Measurements from ENCODE around the gene HSPA4L. TPM values are rescaled to one million over a fixed set of nuclear protein-coding genes. Genes with fewer than 3 reads are reported as not detected.

HSPA4L gene
- total and polyA plus RNA-seq, 2 experiments from 2014 or later = 3.5 to 4.2 TPM

- TF ChIP-seq REST (IDR thresholded peaks at IDR 0.05; ENCODE audit: unreplicated experiment) = no peak
- TF ChIP-seq ETS1 (IDR thresholded peaks at IDR 0.05) = no peak
- no peak for TF ChIP-seq CTCF (conservative IDR thresholded peaks at IDR 0.05; ENCODE audit: low read depth in 2 of 2)
- no peak for TF ChIP-seq EZH2phosphoT487 (IDR thresholded peaks at IDR 0.05; ENCODE audit: unreplicated experiment)
- no peak for TF ChIP-seq NANOG (IDR thresholded peaks at IDR 0.05; ENCODE audit: borderline replicate concordance)
- TF ChIP-seq EZH2 (IDR thresholded peaks at IDR 0.05; ENCODE audit: low read depth, unreplicated experiment) = no peak
- TF ChIP-seq STAT1 (IDR thresholded peaks at IDR 0.05; ENCODE audit: unreplicated experiment) = no peak
- TF ChIP-seq CREB1 (CRISPR knock-in tag; IDR thresholded peaks at IDR 0.05; ENCODE audit: low read depth) = no peak
Measured at GRCh38 chr4:127846061-127846460, 63.9 kb downstream of the HSPA4L start (continued).

GRCh38 chr4:127846765-127847164, 64.6 kb downstream of the HSPA4L start:
- H3K4me3 Mint-ChIP-seq = no peak overlapping the region
- Histone ChIP-seq H3K4me1 (ENCODE audit: insufficient read depth) (no peaks in the 10 kb centered on the region), H3K27ac (ENCODE audit: low read depth) (no peak overlapping the region), H3K27me3 (ENCODE audit: insufficient read depth) (no peaks in the 10 kb centered on the region), H3K9me2 (ENCODE audit: insufficient read depth) (peaks cover 4% of the 10 kb centered on the region; the same call in 1 of the 2 replicates), H3K4me2 (no peak overlapping the region), H3K4me3 (no peak overlapping the region), H3K36me3 (ENCODE audit: insufficient read depth) (no peaks in the 10 kb centered on the region), H3F3A (replicated peaks; ENCODE audit: low read depth) (no peaks in the 10 kb centered on the region), H3K79me2 (replicated peaks; ENCODE audit: insufficient read depth) (peaks cover 14% of the 10 kb centered on the region), H2AFZ (no peak overlapping the region), H4K20me1 (replicated peaks; ENCODE audit: insufficient read depth) (no peaks in the 10 kb centered on the region)
- H3K27me3 Mint-ChIP-seq (ENCODE audit: insufficient read depth, low read depth, poor library complexity) = peaks cover 16% of the 10 kb centered on the region
- ATAC-seq (no peak), DNase-seq (ENCODE audit: low spot score) (no peak)
- peaks cover 43% of the 10 kb centered on the region for H3K36me3 Mint-ChIP-seq (ENCODE audit: low read depth)
- peaks cover 39% of the 10 kb centered on the region for H3K9me3 Mint-ChIP-seq
- peaks cover 23% of the 10 kb centered on the region for H3K4me1 Mint-ChIP-seq
- no peak overlapping the region for H3K27ac Mint-ChIP-seq
- TF ChIP-seq EZH2 (IDR thresholded peaks at IDR 0.05; ENCODE audit: low read depth, unreplicated experiment) (no peak), JUNB (IDR thresholded peaks at IDR 0.05; ENCODE audit: unreplicated experiment) (no peak), ZNF331 (CRISPR knock-in tag; IDR thresholded peaks at IDR 0.05; ENCODE audit: low read depth) (no peak), ZNF462 (CRISPR knock-in tag; IDR thresholded peaks at IDR 0.05) (no peak), NANOG (IDR thresholded peaks at IDR 0.05; ENCODE audit: borderline replicate concordance) (no peak), POLR2AphosphoS5 (IDR thresholded peaks at IDR 0.05; ENCODE audit: low read depth) (no peak)

Measured in GM23338 (cell line).